HG02885 (cell line): Measurements from ENCODE around the gene WDR5.

Experiments
- ATAC-seq: cut with Tn5 transposase; IDR thresholded peaks from one replicate; pipeline ENCODE4 v1.9.1; 2021; ENCODE audit warnings: mild to moderate bottlenecking; ENCODE audit not compliant: unreplicated experiment, poor library complexity

Gene WDR5

GRCh38 chr9:134172198-134173126 lies 36.6 kb downstream of the WDR5 start:
- no peak for ATAC-seq

DNA sequence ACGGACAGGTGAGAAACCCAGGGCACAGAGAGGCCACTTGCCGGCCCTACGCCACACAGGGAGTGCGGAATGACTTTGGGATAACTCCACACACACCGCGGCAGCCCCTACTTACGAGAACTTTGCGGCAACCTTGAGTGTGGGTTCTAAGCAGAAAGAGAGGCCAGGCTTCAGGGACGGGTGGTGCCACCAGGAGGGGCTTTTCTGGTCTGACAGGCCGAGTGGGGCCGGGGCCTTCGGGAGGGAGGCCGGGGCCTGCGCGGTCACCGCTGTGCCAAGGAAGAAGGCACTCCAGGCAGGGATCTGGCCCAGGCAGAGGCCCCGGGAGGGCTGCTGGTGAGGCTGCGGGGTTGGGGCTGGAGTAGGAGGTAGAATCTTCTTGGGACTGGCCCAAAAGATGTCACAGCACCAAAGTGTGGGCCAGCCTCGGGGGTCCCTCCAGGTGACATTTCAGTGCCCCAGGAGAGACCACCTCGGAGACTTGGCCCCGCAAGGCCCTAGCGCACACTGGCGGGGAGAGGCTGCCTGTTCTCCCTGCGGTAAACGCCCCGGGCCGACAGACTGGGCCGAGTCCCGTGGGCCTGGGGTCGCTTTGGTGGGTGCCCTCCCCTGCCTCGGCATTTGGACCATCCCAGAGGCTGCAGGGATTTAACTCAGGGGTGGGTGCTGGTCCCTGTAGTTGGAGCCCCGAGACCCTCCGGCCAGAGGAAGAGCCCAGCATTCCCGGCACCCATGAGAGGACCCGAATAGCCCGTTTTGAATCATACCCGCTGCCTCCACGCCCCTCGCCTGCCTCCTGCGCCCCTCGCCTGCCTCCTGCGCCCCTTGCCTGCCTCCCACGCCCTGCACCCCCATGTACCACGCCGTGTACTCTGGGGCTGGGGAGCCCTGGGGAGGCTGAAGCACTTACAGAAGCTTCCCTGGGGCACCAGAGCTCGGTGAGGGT lies 37.5 kb downstream of the WDR5 start:
- ATAC-seq = no peak

GRCh38 chr9:134174073-134174449 lies 38.2 kb downstream of the WDR5 start:
- no peak for ATAC-seq

DNA sequence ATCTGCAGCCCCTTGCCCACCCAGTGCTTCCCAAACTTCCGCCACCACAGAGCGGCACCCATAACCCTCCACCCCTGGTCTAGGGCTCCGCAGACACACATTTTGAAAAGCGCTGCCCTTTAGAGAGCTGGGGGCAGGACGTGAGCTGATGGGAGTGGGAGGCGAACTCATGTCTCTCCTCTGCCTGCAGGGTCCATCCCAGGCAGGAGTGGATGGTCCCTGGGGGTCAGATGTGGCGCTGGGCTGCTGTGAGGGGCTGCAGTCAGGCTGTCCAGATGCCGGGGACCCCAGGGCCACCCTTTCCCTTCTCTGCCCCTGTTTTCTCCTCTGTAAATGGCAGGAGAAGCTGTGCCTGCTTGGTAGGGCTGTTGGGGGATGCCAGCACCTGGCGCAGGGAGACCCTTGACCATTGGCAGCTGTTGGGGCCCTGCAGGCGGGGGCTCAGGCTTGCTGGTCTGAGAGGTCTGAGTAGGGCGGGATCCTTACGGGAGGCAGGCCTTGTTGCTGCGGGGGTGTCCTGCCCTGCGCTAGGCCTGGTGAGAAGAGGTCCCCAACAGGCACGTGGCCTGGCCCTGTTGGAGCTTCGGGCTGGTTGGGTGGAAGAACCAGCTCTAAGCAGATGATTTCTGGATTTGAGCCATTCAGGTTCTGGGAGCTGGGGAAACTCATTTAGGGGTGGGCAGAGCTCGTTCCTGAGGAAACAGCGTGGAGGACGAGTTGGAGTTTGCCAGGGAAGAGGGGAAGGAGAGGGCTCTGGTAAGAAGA lies 38.8 kb downstream of the WDR5 start:
- ATAC-seq = no peak

DNA sequence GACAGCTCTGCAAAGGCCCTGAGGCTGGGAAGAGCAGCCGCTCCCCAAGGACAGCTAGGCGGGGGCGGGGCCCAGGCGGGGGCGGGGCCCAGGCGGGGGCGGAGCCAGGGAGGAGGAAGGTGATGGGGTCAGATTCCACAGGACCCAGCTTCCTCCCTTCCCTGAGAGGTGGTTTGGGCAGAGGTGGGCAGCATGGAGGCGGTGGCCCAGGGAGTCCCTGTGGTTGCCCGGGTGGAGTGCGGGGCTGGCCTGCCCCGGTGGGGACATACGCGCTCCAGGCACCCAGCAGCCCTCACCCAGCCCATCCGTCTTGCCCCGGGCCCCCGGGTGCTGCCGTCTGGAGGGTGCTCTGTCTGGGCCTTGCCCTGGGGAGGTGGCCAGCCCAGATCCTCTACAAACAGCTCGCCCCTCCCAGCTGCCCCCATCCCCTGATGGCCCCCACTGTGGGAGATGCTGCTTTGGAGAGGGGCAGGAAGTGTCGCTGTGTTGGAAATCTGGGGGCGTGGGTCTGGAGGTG lies 39.5 kb downstream of the WDR5 start:
- no peak for ATAC-seq

DNA sequence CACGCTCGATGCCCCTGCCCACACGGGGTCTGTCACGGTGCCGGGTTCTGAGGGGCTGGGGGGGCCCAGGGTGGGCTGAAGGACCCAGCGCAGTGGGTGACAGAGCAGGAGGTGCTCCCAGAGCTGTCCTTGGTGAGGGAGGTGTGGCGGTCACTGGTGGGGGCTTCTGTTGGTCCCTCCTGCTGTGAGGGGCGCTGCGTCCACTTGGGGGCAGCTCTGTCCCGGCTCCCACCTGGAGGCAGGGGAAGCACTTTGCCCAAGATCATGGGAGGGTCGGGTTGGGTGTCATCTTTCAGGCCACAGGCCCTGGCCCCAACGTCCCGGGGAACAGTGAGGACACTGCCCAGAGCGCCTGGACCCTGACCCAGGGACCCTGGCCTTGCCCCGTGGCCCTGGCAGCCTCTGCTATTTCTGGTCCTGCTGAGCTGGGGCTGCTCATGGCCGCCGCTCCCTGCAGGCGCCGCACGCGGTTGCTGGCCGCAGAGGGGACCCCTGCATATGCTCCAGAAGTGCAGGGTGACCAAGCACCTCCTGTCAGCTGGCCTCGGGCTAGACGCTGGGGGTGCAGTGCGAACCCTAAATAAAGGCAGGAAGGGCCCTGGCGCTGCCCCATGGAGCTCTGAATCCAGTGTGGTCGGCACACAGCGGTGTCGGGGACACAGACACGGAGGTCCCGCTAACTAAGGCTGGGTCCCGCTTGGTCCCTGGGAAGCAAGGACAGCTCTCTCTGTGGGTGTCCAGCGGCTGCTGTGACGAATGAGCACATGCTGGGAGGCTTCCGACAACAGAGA lies 40.1 kb downstream of the WDR5 start:
- ATAC-seq = no peak

DNA sequence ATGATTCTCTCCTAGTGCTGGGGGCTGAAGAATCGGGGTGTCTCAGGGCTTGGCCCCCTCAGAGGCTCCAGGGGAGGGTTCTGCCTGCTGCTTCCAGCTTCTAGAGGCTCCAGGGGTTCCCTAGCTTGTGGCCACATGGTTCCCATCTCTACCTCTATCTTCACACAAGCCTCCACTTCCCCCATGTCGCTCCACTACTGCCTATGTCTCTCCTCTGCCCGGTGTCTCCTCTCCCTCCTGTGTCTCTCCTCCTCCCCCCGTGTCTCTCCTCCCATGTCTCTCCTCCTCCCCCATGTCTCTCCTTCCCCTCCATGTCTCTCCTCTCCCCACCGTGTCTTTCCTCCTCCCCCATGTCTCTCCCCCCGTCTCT lies 40.7 kb downstream of the WDR5 start:
- no peak for ATAC-seq

- no peak for ATAC-seq
Measured at GRCh38 chr9:134177186-134177585, 41.3 kb downstream of the WDR5 start.

DNA sequence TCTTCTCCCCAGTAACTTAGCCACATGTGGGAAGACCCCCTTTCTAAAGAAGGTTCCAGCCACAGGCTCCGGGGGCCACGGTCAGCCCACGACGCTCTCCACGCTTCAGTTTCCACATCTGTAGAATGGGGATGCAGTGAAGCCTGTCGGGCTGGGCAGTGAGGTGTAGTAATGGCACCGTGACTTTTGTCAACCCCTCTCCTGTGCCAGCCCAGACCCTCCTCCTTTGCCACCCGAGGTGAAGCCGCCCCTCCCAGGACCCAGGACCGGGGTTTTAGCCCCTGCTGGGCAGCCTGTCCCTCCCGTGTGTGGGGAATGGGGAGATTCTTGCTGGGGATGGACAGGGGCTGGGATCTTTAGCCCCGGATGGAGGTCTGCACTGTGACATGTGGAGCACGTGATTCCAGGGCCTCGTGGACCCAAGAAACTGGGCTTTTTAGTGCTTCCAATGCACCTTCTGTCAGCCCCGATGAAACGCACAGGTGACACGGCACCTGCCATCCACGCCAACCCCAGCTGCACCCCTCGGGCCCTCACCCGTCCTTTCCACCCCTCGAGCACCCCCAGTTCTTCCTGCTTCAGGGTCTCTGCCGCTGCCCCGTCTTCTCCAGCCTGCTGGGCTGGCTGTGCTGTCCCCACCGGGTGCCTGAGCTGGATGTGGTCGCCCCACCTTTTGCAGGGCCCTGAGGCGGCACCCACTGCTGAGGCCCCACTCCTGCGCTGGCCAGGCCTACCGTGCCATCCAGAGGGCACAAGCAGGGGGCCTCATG lies 41.9 kb downstream of the WDR5 start:
- no peak for ATAC-seq

DNA sequence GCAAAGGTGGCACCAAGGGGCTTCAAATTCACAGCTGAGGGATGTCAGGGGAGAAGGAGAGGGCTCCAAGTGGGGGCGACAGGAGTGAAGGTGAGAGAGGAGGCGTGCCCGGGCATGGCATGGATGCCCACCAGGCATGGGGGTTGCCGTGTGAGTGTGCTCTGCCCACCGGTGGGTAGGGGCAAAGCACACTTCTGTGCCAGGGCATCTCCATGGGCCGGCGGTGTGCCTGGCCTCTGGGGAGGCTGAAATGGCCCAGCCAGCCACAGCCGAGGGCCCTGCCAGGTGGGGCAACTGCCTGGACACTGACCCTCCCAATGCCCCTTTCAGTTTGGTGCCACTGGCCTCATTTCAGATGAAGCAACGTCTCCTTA lies 42.5 kb downstream of the WDR5 start:
- no peak for ATAC-seq

- no peak for ATAC-seq
Measured at GRCh38 chr9:134178768-134179551, 43.1 kb downstream of the WDR5 start.

- no peak for ATAC-seq
Measured at GRCh38 chr9:134179595-134179917, 43.7 kb downstream of the WDR5 start.

DNA sequence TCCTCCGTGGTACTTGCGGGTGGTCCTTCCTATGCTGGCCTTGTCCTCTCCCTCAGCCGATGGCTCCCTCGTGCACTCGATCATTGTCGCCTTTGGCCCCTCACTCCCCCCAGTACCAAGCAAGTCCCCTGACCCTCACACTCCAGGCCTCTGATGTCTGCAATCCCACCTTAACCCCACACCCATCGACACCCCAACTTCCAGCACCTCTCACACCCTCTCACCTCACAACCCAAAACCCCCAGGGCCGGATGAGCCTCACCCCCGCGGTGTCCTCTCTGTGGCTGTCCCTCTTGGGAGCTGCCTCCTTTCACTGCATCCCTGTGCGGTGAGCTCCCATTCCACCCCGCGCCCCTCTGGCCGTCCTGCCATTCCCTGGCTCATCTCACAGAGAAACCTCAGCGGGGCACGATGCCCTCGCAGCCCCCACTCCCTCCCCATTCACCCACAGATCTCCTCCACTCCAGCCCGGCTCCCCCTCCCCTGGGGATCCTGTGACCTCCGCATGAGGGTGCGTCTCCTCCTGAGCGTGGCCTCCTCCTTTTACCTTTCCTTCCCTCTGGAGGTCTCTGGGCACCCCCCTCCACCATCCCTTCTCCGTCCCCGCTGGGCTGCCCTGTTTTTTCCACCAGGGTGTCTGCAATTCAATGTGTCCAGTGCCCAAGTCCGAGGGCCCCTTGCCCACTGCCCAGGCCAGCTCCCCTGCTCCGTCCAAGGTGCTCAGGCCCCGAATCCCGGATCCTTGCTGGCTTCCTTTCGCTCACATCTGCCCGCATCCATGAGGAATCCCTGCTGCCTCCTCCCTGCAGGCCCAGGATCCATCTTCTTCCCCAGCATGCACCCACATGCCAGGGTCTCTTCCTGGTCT lies 44.3 kb downstream of the WDR5 start:
- no peak for ATAC-seq

- no peak for ATAC-seq
Measured at GRCh38 chr9:134180786-134181647, 45.1 kb downstream of the WDR5 start.

GRCh38 chr9:134181648-134182034 lies 45.8 kb downstream of the WDR5 start:
- no peak for ATAC-seq

GRCh38 chr9:134182554-134183085 lies 46.7 kb downstream of the WDR5 start:
- no peak for ATAC-seq
